Keratinocyte (primary cell): ENCODE results near the gene SNAP25.
A peak's percentile ranks its signal among the peaks of the same experiment; 100 is the strongest.

ENCODE experiments used
- CTCF ChIP-seq, 3 experiments: IDR thresholded peaks in 1 of 3; conservative IDR thresholded peaks in 1 of 3; optimal IDR thresholded peaks in 1 of 3; 2 replicates in 2 of 3; 3 replicates in 1 of 3; pipeline versions ENCODE3 to v1.5.1; 2011; ENCODE audit warnings: low read length in 3 of 3, mild to moderate bottlenecking in 3 of 3, moderate library complexity in 2 of 3, control low read depth in 1 of 3, inconsistent platforms in 1 of 3; ENCODE audit not compliant: insufficient read depth in 2 of 3; ENCODE audit errors: extremely low read depth in 1 of 3
- EZH2 ChIP-seq: IDR thresholded peaks from one replicate; pipeline ENCODE4 v1.6.1; 2012; ENCODE audit warnings: inconsistent platforms, mild to moderate bottlenecking, low read length, moderate library complexity

DNA sequence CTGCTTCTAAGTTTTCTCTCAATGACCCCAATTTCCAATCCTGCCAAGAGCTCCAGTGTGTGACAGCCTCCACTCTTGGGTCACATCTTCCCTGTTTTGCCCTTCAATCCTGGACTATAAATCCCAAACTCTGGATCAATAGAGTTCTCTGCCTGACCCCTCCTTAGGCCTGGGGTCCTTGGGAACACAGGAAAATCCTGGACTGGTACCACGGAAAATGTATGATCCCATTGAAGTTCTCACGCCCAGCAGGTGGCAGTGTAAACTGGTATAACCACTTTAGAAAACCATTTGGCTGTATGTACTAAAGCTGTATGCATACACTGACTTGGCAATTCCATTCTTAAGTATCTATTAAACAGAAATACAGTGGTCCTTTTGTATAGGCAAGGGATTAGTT, 98.0 kb downstream of the SNAP25 start:
- TF ChIP-seq CTCF (optimal IDR thresholded peaks at IDR 0.05 in 1 of 3, IDR thresholded peaks at IDR 0.05 in 1 of 3, conservative IDR thresholded peaks at IDR 0.05 in 1 of 3; ENCODE audit: extremely low read depth in 1 of 3, insufficient read depth in 2 of 3, low read length in 3 of 3) = peak; percentile 13 to 46 (median 24)
- TF ChIP-seq EZH2 = no peak
